Esophagus squamous epithelium (tissue), 5 donors: Measurements from ENCODE around the gene SSTR3. TPM values are rescaled to one million over a fixed set of nuclear protein-coding genes. Genes with fewer than 3 reads are reported as not detected.

Experiments
- DNase-seq: peaks from one replicate; lab custom pipeline; 2025; lab: John Stamatoyannopoulos, UW
- H3K27ac ChIP-seq, 4 donors: fragments of 200-600 bp; sonication (generic); one replicate each; pipeline ENCODE4 v1.5.1; 2016 to 2019; ENCODE audit warnings: mild to moderate bottlenecking in 1 of 4
- H3K27me3 ChIP-seq, 4 donors: fragments of 200-600 bp; sonication (generic); 1 replicate in 3 of 4; 2 replicates in 1 of 4; pipeline versions ENCODE4 v1.5.1 to v1.6.0; 2017 to 2021; ENCODE audit warnings: antibody characterized with exemption in 1 of 4
- H3K36me3 ChIP-seq, 3 donors: fragments of 200-600 bp; sonication (generic); one replicate each; pipeline ENCODE4 v1.5.1; 2016 to 2019
- H3K4me1 ChIP-seq, 3 donors: fragments of 200-600 bp; sonication (generic); one replicate each; pipeline ENCODE4 v1.5.1; 2017 to 2019
- H3K4me3 ChIP-seq, 4 donors: fragments of 200-600 bp; sonication (generic); 1 replicate in 3 of 4; 2 replicates in 1 of 4; pipeline ENCODE4 v1.5.1; 2016 to 2019; ENCODE audit warnings: mild to moderate bottlenecking in 2 of 4, moderate library complexity in 1 of 4
- H3K9me3 ChIP-seq, 3 donors: fragments of 200-600 bp; sonication (generic); one replicate each; pipeline ENCODE4 v1.5.1; 2016 to 2019
- POLR2A ChIP-seq, 4 donors: fragments of 450-650 bp; IDR thresholded peaks; one replicate each; pipeline ENCODE4 v1.6.1; 2017; ENCODE audit warnings: antibody characterized with exemption in 4 of 4, mild to moderate bottlenecking in 4 of 4, moderate library complexity in 3 of 4
- WGBS, 2 donors: methylation state at CpG; one replicate each; pipeline ENCODE4 v1.1.5; 2018; 5-methylcytosine and 5-hydroxymethylcytosine counted together
- intact Hi-C: fragments of 100-400 bp; cut with DNase I; formaldehyde crosslinking; loops from one replicate; pipeline ENCODE4 v1.15.0; 2022
- total RNA-seq, 4 donors: library from RNA; depleted of rRNA; stranded (reverse); fragments of >200 nt; gene quantifications; one replicate each; pipeline ENCODE4 v1.1.0, GENCODE V29; 2016
- TF ChIP-seq, protein P1 (sequence below), 6 experiments: fragments of 450-650 bp in 4 of 6; fragments of 200-600 bp in 2 of 6; sonication (generic) in 2 of 6; IDR thresholded peaks; one replicate each; pipeline ENCODE4 v1.5.1; 2016 to 2019; ENCODE audit warnings: antibody characterized with exemption in 6 of 6, mild to moderate bottlenecking in 4 of 6, moderate library complexity in 4 of 6
- donor health status: DM: yes; HTN: yes; CAD: no.

Gene SSTR3
- total RNA-seq, 4 donors from 2014 or later: not detected

DNA sequence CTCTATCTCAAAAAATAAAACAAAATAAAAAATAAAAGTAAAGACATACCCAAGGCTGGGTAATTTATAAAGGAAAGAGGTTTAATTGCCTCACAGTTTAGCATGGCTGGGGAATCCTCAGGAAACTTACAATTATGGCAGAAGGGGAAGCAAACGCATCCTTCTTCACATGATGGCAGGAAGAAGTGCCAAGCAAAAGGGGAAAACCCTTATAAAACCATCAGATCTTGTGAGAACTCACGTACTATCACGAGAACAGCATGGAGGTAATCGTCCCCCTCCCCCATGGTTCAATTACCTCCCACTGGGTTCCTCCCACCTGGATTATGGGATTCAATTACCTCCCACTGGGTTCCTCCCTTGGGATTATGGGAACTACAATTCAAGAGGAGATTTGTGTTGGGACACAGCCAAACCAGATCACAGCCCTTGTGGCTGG is 8.3 kb upstream of the SSTR3 start:
- DNase-seq: no peak
- TF ChIP-seq, protein P1, sequence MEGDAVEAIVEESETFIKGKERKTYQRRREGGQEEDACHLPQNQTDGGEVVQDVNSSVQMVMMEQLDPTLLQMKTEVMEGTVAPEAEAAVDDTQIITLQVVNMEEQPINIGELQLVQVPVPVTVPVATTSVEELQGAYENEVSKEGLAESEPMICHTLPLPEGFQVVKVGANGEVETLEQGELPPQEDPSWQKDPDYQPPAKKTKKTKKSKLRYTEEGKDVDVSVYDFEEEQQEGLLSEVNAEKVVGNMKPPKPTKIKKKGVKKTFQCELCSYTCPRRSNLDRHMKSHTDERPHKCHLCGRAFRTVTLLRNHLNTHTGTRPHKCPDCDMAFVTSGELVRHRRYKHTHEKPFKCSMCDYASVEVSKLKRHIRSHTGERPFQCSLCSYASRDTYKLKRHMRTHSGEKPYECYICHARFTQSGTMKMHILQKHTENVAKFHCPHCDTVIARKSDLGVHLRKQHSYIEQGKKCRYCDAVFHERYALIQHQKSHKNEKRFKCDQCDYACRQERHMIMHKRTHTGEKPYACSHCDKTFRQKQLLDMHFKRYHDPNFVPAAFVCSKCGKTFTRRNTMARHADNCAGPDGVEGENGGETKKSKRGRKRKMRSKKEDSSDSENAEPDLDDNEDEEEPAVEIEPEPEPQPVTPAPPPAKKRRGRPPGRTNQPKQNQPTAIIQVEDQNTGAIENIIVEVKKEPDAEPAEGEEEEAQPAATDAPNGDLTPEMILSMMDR (IDR thresholded peaks at IDR 0.05): no peak
- TF ChIP-seq POLR2A (IDR thresholded peaks at IDR 0.05): no peak
- no peak overlapping the region for H3K4me3 ChIP-seq
- peaks cover 0 to 42% (median 0%) of the 10 kb centered on the region in 4 donors for H3K27me3 ChIP-seq
- no peak overlapping the region for H3K27ac ChIP-seq
- H3K9me3 ChIP-seq: no peaks in the 10 kb centered on the region
- intact Hi-C loops: no loop called here
- 36 to 50% methylated on average over 4 of the region's 4 CpGs for WGBS, 2 donors
- no peaks in the 10 kb centered on the region for H3K36me3 ChIP-seq
- H3K4me1 ChIP-seq: peaks cover 0 to 4% (median 0%) of the 10 kb centered on the region in 3 donors

DNA sequence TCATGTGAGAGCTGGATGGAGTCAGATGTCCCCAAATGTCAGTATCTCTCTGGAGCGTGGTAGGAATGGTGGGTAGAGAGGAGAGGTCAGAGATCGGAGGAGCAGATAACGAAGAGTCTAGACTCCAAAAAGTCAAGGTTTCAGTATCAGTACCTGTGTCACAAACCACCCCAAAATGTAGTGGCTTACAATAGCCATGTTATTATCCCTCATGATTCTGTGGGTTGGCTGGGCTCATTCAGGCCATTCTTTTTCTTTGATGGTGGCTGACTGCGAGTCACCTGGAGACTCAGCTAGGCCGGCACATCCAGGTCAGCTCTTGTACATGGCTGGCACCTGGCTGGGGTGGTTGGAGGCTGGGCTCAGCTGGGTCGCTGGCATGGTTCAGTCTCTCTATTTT is 7.3 kb upstream of the SSTR3 start:
- Histone ChIP-seq H3K27ac (peak overlapping the region in 1 of 4 donors; percentile 47), H3K4me3 (no peak overlapping the region), H3K4me1 (peaks cover 0 to 4% (median 0%) of the 10 kb centered on the region in 3 donors), H3K36me3 (no peaks in the 10 kb centered on the region), H3K27me3 (peaks cover 0 to 42% (median 0%) of the 10 kb centered on the region in 4 donors), H3K9me3 (no peaks in the 10 kb centered on the region)
- WGBS, 2 donors: 54 to 69% methylated on average over 6 of the region's 6 CpGs
- no peak for DNase-seq
- intact Hi-C loops: no loop called here
- TF ChIP-seq POLR2A (IDR thresholded peaks at IDR 0.05): no peak
- TF ChIP-seq, protein P1 (IDR thresholded peaks at IDR 0.05): no peak

- WGBS, 2 donors: 23 to 48% methylated on average over 6 to 7 of the region's 7 CpGs
- H3K9me3 ChIP-seq: no peaks in the 10 kb centered on the region
- no peak for DNase-seq
Observed at GRCh38 chr22:37218771-37219411, 6.6 kb upstream of the SSTR3 start.

DNA sequence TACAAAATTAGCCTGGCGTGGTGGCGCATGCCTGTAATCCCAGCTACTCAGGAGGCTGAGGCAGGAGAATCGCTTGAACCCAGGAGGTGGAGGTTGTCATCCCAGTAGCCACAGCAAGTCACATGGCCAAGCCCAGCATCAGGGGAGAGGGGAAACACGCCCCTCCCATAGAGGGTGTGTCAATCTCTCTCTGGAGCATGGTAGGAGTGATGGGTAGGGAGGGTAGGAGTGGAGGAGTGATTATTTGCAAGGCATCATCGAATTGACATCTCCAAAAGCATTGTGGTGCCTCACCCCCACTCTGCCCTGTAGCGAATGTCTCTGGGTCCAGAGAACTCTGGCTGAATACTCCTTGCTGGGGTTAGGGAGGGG is 6.1 kb upstream of the SSTR3 start:
- Histone ChIP-seq H3K4me3 (no peak overlapping the region), H3K27me3 (peaks cover 0 to 49% (median 0%) of the 10 kb centered on the region in 4 donors), H3K27ac (no peak overlapping the region), H3K4me1 (peaks cover 0 to 4% (median 0%) of the 10 kb centered on the region in 3 donors), H3K9me3 (no peaks in the 10 kb centered on the region), H3K36me3 (no peaks in the 10 kb centered on the region)
- 76 to 77% methylated on average over 6 of the region's 6 CpGs for WGBS, 2 donors
- no peak for DNase-seq
- intact Hi-C loops: no loop called here
- TF ChIP-seq POLR2A (IDR thresholded peaks at IDR 0.05): no peak
- TF ChIP-seq, protein P1 (IDR thresholded peaks at IDR 0.05): no peak

More at GRCh38 chr22:37218771-37219411, 6.6 kb upstream of the SSTR3 start:
- Histone ChIP-seq H3K27ac (peak overlapping the region in 1 of 4 donors; percentile 47), H3K4me3 (no peak overlapping the region), H3K36me3 (no peaks in the 10 kb centered on the region), H3K4me1 (peaks cover 0 to 4% (median 0%) of the 10 kb centered on the region in 3 donors), H3K27me3 (peaks cover 0 to 44% (median 0%) of the 10 kb centered on the region in 4 donors)
- intact Hi-C loops: no loop called here
- peak in 1 of 4 donors; percentile 27 for TF ChIP-seq POLR2A (IDR thresholded peaks at IDR 0.05)
- TF ChIP-seq, protein P1 (IDR thresholded peaks at IDR 0.05): no peak

- Histone ChIP-seq H3K4me1 (peaks cover 0 to 5% (median 0%) of the 10 kb centered on the region in 3 donors), H3K36me3 (no peaks in the 10 kb centered on the region), H3K27ac (no peak overlapping the region), H3K27me3 (peaks cover 0 to 64% (median 0%) of the 10 kb centered on the region in 4 donors), H3K4me3 (no peak overlapping the region), H3K9me3 (no peaks in the 10 kb centered on the region)
- intact Hi-C loops: no loop called here
- TF ChIP-seq, protein P1 (IDR thresholded peaks at IDR 0.05): no peak
- TF ChIP-seq POLR2A (IDR thresholded peaks at IDR 0.05): no peak
- WGBS, 2 donors: 76 to 80% methylated on average over 9 of the region's 9 CpGs
- no peak for DNase-seq
Observed at GRCh38 chr22:37215890-37216289, 3.6 kb upstream of the SSTR3 start.
